Cardiac septum (tissue), 1 donor: ENCODE data around the gene PTPRE. TPM values are rescaled to one million over a fixed set of nuclear protein-coding genes. Genes with fewer than 3 reads are reported as not detected.
A peak's percentile ranks its signal among the peaks of the same experiment; 100 is the strongest.

Source experiments
- DNase-seq: peaks from one replicate; pipeline ENCODE4 v3.0.0-alpha.2; 2020; ENCODE audit warnings: low spot score
- intact Hi-C: fragments of 100-400 bp; cut with DNase I; formaldehyde crosslinking; loops from one replicate; pipeline ENCODE4 v1.14.0; 2022
- total RNA-seq: library from RNA; stranded (reverse); fragmentation: NEBNext Ultra II Directional; extraction: Animal tissue kit (Norgen Biotek cat#: 25700); gene quantifications from one replicate; pipeline ENCODE4 v1.2.1, GENCODE V29; 2021
- donor health status: DM: no; HTN: no; CAD: no.

PTPRE gene
- total RNA-seq, 1 donor from 2014 or later: 51.1 TPM

DNA sequence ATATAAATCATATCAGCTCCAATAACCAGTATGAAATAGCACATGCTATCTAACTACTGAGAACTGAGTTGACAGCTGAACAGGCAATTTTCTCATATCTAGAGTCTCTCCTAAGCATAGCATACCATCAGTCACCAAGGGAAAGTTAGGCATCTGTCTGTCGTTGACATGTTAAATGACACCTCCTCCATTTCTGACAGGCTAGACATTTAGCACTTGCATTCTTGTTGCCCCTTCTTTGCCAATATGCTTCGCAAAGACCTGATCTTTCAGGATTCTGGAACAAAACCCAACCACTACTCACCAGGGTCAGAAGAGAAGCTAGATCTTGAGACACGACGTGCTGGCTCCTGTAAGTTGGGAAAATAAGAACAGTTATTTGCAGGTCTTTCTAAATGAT is 209.3 kb downstream of the PTPRE start:
- DNase-seq: no peak
- intact Hi-C loops: no loop called here

DNA sequence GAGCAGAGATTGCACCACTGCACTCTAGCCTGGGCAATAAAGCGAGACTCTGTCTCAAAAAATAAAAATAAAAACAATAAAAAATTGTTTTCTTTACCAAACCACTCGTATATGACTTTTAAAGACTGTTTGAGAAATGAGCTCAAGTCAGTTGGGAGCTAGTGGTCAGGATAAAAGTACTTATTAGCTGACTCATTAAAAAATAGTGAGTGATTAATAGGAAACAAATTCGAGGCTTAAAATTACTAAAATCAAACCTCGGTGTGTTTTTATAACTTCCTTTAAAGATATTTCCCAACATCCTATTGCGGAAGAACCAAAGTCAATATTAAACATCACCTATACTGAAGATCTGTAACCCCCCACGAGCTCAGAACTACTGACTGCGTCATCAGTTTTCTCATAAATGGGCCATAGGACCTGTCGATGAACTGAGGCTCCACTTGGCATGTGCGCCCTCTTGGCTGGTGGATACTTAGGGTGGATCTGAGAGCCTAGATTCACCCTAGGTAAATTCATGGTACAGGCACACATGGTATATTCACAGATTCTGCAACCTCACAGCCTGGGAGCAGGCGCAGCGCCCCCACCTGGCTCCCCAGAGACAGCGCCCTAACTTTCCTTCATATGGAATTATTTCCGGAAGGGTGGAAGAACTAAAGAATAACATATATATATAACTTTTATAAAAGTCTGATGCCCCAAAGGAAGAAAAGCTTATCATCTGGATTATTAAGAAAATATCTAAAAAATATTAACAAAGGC is 210.1 kb downstream of the PTPRE start:
- DNase-seq: no peak
- intact Hi-C loops: no loop called here

DNA sequence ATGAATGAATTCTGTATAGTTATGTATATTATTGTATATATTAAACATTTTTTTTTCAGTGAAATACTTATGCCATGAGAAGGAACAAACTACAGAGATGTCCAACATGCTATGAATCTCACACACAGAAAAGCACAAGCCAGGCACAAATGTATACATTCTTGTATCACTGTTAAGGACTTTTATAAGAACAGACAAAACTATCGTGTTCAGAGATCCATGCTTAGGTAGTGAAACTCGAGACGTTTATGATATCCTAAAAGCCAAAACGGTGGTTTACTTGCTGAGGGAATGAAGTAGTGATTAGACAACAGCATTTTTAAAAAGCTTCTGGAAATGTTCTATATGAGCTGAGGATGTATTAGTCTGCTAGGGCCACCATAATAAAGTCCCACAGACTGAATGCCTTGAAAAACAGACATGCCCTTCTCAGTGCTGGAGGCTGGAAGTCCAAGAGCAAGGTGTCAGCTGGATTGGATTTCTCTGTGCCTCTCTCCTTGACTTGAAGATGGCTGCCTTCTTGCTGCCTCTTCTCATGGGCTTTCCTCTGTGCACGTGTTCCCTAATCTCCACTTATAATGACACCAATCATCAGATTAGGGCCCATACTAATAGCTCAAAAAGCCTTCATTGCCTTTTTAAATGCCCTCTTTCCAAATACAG is 215.0 kb downstream of the PTPRE start:
- intact Hi-C loops: no loop called here
- DNase-seq: no peak

DNA sequence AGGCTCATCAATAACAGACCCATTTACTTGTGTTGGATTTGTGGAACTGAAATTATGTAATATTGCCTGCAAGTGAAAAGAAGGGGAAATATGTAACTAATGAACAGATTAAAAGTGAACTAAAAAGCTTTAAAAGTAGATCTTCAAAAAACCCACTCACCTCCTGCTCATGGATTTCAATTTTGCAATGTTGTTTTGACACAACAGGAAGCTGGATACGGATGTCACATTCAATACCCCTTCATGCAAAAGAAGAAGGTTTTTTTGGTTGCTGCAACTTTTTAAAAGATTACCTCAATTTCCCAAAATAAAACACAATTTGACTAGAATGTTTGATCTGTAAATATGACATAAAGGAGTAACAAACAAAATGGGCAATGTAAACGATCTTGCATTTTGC is 216.0 kb downstream of the PTPRE start:
- no peak for DNase-seq
- intact Hi-C loops: no loop called here

DNA sequence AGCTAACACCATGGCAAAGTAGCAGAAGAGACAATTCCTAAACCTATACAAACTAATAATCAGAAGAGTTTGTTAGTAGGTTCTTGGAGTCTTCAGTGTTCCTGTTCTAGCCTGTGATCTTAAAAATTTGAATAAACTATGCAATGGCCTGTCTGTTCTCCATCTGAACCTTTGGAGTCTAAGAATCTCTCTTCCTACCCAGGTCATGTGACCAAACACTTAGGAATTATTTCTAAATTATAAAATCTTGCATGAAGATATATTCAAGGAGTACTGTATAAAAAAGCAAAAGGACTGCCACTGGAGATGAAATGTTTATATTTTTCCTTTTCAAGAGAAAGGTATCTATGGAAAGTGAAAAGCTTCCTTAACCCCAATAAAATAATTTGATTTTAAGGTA is 216.9 kb downstream of the PTPRE start:
- intact Hi-C loops: no loop called here
- DNase-seq: no peak

DNA sequence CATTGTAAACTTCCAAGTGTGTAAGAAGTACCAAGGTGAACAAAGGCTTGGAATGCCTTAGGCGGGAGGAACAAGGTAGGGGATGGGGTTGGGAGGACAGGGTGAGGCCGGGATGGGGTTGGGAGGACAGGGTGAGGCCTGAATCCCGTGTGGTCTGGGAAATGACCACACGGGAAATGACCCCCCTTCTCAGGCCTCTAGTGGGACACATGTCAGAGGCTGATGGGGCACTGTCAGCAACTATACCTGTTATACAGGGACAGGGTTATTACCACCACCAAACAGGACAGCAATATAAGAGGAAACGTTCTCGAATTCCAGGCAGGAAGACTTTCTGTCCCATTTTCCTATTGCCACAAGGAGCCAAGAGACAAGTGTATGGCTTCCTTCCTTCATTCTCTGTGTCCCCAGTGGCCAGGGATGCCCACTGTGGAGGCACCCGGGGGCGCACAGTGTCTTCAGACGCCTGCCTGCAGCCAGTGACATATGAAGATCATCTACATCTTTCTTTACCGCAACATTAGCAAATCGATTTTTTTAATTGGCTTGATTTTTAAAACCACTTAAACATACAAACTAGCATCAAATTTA is 218.0 kb downstream of the PTPRE start:
- DNase-seq: no peak
- intact Hi-C loops: no loop called here

DNA sequence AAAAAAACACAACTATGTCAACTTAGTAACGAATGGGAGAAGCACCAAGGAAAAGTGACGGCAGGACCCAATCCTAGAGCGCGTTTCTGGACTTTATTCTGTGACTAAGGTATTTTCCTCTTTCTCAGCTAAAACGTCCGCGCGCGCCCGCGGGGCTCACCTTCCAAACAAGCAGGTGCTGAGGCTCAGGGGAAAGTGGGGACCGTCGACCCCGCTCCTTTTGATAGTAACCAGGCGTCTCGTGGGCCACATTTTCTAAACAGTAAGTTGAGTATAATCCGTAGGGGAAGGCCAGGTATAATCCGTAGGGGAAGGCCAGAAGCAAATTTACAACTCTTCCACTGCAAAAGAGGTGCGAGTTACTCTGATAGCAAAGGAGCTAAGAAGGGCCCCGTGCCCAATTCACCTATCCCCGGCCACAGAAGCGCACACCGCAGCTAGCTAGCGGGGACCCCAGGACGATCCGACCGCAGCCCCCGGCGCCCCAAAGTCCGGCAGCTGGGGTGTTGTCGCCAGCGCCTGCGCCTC is 218.6 kb downstream of the PTPRE start:
- intact Hi-C loops: no loop called here
- no peak for DNase-seq

DNA sequence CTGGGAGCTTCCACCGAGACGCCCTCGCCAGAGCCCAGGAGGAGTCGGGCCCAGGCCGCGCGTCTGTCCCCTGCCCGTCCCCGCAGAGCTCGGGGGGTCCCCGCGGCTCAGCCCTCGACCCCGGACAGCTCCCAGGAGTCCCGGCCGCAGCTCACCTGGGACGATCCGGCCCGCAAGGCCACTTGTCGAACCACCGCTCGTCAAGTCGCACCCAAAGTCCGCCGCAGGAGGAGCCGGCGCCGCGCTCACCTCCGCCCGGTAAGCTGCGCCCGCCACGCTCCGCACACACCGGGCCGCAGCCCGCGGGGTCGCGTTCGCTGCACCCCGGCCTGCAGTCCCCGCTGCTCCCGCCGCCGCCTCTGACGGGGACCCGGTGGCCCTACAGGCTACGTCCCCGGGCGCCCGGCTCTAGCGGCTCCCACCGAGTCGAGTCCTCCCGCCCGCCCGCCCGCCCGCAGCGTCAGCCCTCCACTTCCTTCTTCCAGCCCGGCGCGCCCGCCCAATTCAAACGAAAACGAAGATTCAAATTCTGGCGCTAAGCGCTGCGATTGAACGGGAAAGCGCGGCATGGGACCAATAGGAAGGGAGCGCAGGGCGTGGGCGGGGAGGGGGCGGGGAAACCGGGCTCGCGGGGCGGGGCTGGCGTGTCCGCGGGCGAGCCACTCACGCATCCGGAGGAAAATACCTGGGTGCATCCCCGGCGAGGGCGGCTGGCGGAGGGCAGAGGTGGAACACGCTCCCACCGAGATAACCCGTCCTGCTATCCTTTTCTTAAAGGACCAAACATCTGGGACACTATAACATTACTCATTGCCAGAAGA is 219.3 kb downstream of the PTPRE start, which contains the start of gene MKI67:
MKI67 (minus strand) TSS at position 480 of the 821 bp plus-strand sequence. CDS start 756 bp downstream, outside the sequence.
- intact Hi-C loops: no loop called here
- peak; percentile 94 for DNase-seq

DNA sequence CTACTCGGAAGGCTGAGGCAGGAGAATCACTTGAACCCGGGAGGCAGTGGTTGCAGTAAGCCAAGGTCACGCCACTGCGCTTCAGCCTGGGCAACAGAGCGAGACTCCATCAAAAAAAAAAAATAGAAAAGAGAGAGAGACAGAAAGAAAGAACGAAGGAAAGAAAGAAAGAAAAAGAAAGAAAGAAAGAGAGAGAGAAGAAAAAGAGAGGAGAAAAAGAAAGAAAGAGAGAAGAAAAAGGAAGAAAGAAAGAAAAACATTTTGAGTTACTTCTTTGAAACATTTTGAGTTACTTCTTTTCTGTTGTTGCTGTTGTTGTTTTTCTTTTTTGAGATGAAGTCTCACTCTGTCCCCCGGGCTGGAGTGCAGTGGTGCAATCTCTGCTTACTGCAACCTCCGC is 221.7 kb downstream of the PTPRE start:
- DNase-seq: no peak
- intact Hi-C loops: no loop called here

DNA sequence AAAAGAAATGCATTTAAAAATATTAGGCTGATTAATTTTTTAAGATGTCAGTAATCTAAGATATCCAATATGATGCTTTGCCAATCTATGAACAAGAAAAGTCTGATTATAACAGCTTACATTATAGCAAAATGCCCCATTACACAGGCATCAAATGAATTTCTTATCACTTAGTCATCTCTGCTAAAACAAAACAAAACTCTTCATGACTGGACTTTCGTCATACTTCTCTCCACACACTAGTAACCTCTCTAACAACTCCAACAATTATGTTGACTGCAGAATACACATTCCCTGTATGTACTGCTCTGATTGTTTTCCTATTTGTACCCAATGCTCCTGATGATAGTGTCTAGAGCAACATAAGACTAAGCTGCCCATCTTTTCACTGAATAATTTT is 223.1 kb downstream of the PTPRE start:
- intact Hi-C loops: no loop called here
- DNase-seq: no peak

Other genes starting within 250 kb of the PTPRE start
- gene FOXI2, start 169.9 kb upstream of the PTPRE start, total RNA-seq: 0.24 TPM
- not detected for gene CLRN3, start 14.2 kb upstream of the PTPRE start, total RNA-seq
- 1.1 TPM for gene MKI67, start 219.3 kb downstream of the PTPRE start, total RNA-seq